Measurements from ENCODE around the gene B9D1.
A peak's percentile ranks its signal among the peaks of the same experiment; 100 is the strongest.

Gene B9D1

GRCh38 chr17:19362277-19363113 is at the start of gene B9D1:
B9D1 (minus strand) TSS chr17:19362723; CDS start chr17:19362569, 154 bp downstream.
- H3K4me3 ChIP-seq (ENCODE audit: low read depth, low read length) = peak within 1 kb of the TSS; percentile 72
- peak; percentile 73 for DNase-seq (ENCODE audit: low read depth)

DNA sequence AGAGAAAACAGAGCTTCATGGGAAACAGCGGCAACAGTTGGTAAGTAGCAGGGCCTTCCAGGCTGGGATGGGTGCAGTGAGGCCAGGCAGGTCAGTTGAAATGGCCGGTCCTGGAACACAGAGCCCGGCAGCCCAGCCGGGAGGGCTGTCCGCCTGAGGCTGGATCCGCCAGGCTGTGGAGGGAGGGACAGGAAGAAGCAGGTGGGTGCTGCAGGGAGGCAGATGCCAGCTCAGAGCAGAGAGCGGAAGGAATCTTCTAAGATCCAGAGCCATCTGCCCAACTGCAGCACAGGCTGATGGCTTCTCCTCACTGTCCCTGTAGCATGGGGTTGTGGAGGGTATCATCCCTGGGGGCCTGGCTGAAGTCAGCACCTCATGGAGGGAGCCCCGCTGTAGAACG is 49.1 kb upstream of the B9D1 start:
- no peak for DNase-seq (ENCODE audit: low read depth)
- peak overlapping the region; percentile 27 for H3K4me3 ChIP-seq (ENCODE audit: low read depth, low read length)

DNA sequence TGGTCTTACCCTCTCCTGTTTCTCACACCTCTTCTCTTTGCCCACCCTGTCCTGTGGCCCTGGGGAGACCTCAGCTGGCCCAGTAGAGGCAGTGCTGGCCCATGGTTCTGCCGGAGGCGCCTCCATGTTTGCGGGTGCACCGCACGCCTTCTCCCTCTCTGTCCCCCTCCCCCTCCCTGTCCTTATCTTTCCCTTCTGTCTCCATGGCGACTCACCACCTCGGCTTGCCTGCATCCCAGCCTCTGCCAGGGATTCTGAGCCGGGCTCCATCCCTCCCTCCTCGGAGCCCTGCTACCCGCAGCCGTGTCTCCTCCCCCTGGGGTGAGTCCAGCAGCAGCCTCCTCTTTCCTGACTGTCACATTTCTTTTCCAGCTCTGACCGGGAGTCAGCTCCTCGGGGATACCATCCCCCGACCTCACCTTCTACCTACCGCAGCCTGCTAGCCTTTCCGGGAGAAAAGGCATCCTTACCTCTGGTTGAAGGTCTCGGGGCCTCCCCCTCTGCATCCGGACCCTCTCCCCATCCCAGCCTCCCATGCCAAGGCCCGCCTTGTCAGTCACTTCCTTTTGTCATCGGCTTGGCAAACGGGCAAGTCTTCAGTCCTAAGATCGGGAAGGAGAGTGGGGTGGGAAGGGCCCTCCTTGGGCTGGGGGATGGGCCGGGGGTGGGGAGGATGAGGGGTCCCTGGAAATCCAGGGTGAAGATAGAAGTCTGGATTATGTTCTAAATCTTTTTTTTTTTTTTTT is 48.5 kb upstream of the B9D1 start, which contains the start of gene RNF112:
Gene RNF112 (plus strand): TSS at position 358 of the 746 bp plus-strand sequence. CDS start 177 bp downstream, at position 535.
- H3K4me3 ChIP-seq (ENCODE audit: low read depth, low read length) = peak within 1 kb of the TSS; percentile 34
- DNase-seq (ENCODE audit: low read depth) = no peak

GRCh38 chr17:19410091-19410490 is 47.6 kb upstream of the B9D1 start:
- DNase-seq (ENCODE audit: low read depth) = no peak
- H3K4me3 ChIP-seq (ENCODE audit: low read depth, low read length) = no peak overlapping the region

DNA sequence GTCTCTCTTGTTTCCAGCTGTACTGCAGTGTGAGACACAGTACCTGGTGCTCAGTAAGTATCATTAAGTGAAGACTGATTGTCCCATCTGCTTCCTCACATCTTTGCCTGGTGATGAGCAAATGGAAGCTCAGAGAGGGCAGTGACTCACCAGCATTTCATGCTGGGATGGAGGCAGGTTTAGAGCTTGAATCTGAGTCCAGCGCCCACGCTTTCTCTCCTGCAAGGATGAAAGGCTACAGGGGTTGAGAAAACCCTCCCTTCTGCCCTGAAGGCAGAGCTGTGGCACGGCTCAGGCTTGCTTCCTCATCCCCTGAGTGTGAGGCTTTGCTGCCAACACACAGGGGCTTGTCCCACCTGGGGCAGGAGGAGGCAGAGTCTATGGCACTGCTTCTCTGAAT is 47.0 kb upstream of the B9D1 start:
- peak; percentile 62 for DNase-seq (ENCODE audit: low read depth)
- H3K4me3 ChIP-seq (ENCODE audit: low read depth, low read length) = no peak overlapping the region

- DNase-seq (ENCODE audit: low read depth) = no peak
- H3K4me3 ChIP-seq (ENCODE audit: low read depth, low read length) = no peak overlapping the region
Measured at GRCh38 chr17:19409066-19409465, 46.5 kb upstream of the B9D1 start.

- no peak overlapping the region for H3K4me3 ChIP-seq (ENCODE audit: low read depth, low read length)
- no peak for DNase-seq (ENCODE audit: low read depth)
Measured at GRCh38 chr17:19408346-19408710, 45.8 kb upstream of the B9D1 start.

GRCh38 chr17:19407601-19408345 is 45.2 kb upstream of the B9D1 start:
- no peak for DNase-seq (ENCODE audit: low read depth)
- no peak overlapping the region for H3K4me3 ChIP-seq (ENCODE audit: low read depth, low read length)

GRCh38 chr17:19405114-19405513 is 42.6 kb upstream of the B9D1 start:
- H3K4me3 ChIP-seq (ENCODE audit: low read depth, low read length) = no peak overlapping the region
- DNase-seq (ENCODE audit: low read depth) = no peak

DNA sequence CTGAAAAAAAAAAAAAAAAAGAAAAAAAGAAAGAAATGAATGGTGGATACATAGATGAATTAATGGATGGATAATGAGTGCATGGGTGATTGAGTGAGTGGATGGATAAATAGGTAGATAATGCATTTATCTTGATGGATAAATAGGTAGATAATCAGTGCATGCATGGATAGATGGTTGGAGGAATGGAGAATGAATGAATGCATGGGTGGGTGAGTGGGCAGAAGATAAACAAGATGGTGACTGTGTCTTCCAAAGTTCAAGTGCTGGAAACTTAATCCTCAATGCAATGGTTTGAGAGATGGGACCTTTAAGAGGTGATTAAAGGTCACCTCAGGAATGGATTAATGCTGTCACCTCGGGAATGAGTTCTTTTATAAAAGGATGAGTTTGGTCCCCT is 41.7 kb upstream of the B9D1 start:
- no peak overlapping the region for H3K4me3 ChIP-seq (ENCODE audit: low read depth, low read length)

DNA sequence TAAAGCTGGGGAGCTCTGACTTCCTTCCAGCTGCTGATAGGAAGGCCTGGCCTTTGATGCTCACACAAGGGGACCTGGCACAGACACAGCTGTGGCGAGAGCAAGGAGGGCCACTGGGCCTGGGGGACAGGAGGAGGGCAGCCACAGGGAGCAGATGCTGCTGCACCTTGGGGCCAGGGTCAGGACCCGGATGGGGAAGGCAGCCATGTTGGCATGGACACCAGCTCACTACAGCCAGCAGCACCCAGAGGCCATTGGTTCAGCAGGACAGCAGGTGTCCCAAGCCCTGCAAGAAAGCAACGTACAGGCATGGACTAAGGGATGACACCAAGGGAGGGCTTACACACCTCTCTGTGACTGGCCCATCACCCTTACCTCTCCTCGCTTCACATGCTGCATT is 40.5 kb upstream of the B9D1 start:
- DNase-seq (ENCODE audit: low read depth) = no peak
- H3K4me3 ChIP-seq (ENCODE audit: low read depth, low read length) = no peak overlapping the region

More for the DNA sequence above, 41.7 kb upstream of the B9D1 start:
- DNase-seq (ENCODE audit: low read depth) = no peak

DNA sequence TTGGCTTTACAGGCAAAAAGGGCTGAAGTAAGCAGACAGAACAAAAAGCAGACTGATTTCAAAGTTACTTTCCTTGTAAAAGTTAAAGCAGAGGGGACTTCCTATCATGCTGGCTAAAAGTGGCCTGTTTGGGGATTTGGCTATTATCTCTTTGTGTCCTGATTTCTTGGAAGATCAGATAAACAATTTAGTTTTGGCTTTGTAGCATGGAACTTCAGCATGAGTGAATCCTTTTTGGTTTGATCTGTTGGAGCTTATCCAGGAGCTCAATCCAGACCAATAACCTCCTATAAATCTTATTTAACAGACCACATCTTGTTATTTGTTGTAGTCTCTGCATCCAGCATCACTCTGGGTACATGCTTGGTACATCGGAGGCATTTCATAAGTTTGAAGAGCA is 39.6 kb upstream of the B9D1 start:
- no peak for DNase-seq (ENCODE audit: low read depth)
- H3K4me3 ChIP-seq (ENCODE audit: low read depth, low read length) = no peak overlapping the region

GRCh38 chr17:19401321-19402010 is 38.9 kb upstream of the B9D1 start:
- H3K4me3 ChIP-seq (ENCODE audit: low read depth, low read length) = no peak overlapping the region
- DNase-seq (ENCODE audit: low read depth) = no peak

DNA sequence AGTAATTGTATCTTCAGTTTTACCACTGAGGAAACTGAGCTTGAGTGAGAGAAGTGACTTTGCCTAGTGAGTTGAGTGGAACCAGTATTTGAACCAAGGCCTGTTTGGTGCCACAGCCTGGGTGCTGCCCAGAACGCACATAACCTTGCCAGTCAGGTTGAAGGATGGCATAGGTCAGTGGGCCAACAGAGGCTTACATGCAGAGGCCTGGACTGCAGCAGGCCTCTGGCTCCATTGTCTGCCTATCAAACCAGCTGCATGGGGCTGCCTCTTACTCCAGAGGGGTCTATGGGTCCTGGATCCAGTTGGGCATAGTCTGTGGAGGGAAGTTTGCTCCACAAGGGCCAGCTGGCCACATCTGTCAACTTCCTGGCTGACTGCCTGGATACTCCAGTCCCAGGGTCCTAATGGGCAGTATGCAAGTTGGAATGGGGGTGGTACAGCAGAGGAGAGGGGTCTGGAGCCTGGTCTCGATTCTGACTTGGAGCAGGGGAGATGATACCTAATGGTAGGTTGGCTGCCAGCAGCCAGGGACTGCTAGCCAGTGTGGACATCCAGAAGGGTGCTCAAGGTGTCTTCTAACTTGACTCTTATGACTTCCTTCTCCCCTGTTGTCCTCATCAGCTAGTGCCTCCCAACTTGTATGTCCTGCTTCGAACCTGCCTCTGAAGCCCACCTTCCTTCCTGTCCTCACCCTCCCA is 37.4 kb upstream of the B9D1 start:
- DNase-seq (ENCODE audit: low read depth) = no peak
- no peak overlapping the region for H3K4me3 ChIP-seq (ENCODE audit: low read depth, low read length)

DNA sequence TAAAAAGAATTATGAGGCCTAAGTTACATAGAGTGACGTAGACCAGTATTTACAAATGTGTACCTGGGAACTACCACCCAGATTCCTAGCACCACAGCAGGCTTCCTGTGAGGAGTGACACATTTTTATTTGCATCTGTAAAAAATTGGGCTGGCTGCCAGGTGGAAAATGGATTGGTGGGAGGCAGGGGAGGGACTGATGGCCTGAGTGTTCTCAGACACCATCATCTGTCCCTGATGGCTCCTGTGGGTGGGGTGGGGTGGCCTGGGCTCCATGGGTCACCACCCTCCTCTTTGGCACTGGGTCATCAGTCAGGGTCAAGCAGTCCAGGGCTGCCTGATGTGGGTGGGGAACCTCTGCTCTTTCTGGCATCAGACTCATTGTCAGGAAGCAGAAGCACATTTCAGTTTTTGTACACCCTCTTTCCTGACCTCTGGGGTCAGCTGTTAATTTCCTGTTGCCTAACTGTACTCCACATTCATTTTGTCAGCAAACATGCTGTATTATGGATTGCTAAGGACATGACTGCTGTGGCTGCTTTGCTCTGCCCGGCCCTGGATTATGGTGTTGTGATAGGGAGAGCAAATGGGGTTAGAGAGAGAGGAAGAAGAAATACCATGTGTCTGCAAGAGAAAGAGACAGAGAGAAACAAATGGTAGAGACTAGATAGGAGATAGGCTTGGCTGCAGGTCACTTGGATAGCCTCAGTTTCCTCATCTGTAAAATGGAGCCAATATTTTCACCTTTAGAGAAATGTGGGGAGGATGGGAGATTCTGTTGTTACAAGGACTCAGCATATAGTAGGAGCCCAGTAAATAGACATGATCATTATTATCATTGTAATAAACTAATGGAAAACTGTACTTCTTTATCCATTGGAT is 36.0 kb upstream of the B9D1 start:
- H3K4me3 ChIP-seq (ENCODE audit: low read depth, low read length) = no peak overlapping the region

DNA sequence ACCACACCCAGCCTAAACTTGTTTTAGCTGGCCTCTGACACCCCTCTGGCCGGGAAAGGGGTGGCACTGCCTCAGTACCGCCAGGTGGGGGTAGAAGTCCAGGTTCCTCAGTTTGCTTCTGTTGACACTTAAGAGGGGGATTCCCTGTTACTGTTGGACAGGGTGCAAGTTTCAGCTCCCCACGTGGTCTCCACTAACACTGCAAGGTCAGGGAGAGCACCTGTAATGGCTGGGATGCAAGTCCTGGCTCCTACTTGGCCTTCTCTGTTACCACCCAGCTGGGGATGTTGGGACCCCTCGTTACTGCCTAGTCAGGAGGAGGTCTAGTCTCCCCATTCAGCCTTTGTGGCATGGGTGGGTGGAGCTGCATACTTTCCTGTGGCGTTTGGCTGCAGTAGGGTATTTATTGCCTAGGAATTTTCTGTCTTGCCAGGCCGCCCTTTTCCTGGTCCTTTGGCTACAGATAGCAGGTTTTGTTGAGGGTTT is 35.1 kb upstream of the B9D1 start:
- DNase-seq (ENCODE audit: low read depth) = no peak

More for the DNA sequence above, 36.0 kb upstream of the B9D1 start:
- DNase-seq (ENCODE audit: low read depth) = peak; percentile 41

GRCh38 chr17:19392303-19392702 is 29.8 kb upstream of the B9D1 start:
- H3K4me3 ChIP-seq (ENCODE audit: low read depth, low read length) = no peak overlapping the region

More for the DNA sequence above, 35.1 kb upstream of the B9D1 start:
- no peak overlapping the region for H3K4me3 ChIP-seq (ENCODE audit: low read depth, low read length)

GRCh38 chr17:19391432-19391831 is 28.9 kb upstream of the B9D1 start:
- no peak for DNase-seq (ENCODE audit: low read depth)
- H3K4me3 ChIP-seq (ENCODE audit: low read depth, low read length) = no peak overlapping the region

More at GRCh38 chr17:19392303-19392702, 29.8 kb upstream of the B9D1 start:
- no peak for DNase-seq (ENCODE audit: low read depth)

Data from skeletal muscle cell (primary cell).